ENCODE results near the gene GPR31. TPM values are rescaled to one million over a fixed set of nuclear protein-coding genes. Genes with fewer than 3 reads are reported as not detected.
"Not testable (repeated sequence)": the region's sequence is repeated elsewhere in the genome, so short reads cannot be mapped to it uniquely, and the experiment has no call there.

The GPR31 gene
- total and polyA plus RNA-seq, 2 donors (not counting 3 experiments of a cell fraction or from before 2014, with no cell fraction given): not detected

- H3K9me1 ChIP-seq (replicated peaks; ENCODE audit: control insufficient read depth, extremely low read depth, insufficient read depth, low read length); BruUV-seq (replicated peaks); dilution Hi-C loops (cut with MboI; ENCODE audit: extremely low pct_ligation_motif_present, low sequenced_read_pairs); CTCF ChIA-PET; H3K79me2 ChIP-seq (ENCODE audit: control insufficient read depth, insufficient read depth, low read length); DNase-seq (ENCODE audit: low read depth, low spot score); H3K9ac ChIP-seq (replicated peaks; ENCODE audit: extremely low read depth, insufficient read depth, low read length); H3K27me3 ChIP-seq (ENCODE audit: control insufficient read depth in 2 of 2, insufficient read depth in 2 of 2, low read length in 2 of 2); H2AFZ ChIP-seq (ENCODE audit: low read depth, low read length); H3K4me2 ChIP-seq (ENCODE audit: insufficient read depth, low read length); H3K27ac ChIP-seq (ENCODE audit: insufficient read depth, low read depth, low read length); POLR2A ChIA-PET; H4K20me1 ChIP-seq (replicated peaks; ENCODE audit: control insufficient read depth, extremely low read depth, insufficient read depth, low read length); FAIRE-seq; H3K4me3 ChIP-seq (replicated peaks in 1 of 3; ENCODE audit: insufficient read depth in 1 of 3, low read depth in 1 of 3, low read length in 3 of 3); intact Hi-C loops (cut with micrococcal nuclease); H3K9me3 ChIP-seq (replicated peaks; ENCODE audit: control insufficient read depth, insufficient read depth, low read length); H3K4me1 ChIP-seq (ENCODE audit: control insufficient read depth, extremely low read depth, insufficient read depth, low read length); H3K36me3 ChIP-seq (ENCODE audit: control insufficient read depth in 2 of 2, extremely low read depth in 1 of 2, insufficient read depth in 2 of 2, low read length in 2 of 2): not testable (repeated sequence)
Measured at GRCh38 chr6:167193515-167194125, 35.8 kb upstream of the GPR31 start.

GRCh38 chr6:167191043-167191583 is 33.3 kb upstream of the GPR31 start:
- H3K36me3 ChIP-seq (ENCODE audit: control insufficient read depth in 2 of 2, extremely low read depth in 1 of 2, insufficient read depth in 2 of 2, low read length in 2 of 2); FAIRE-seq; H4K20me1 ChIP-seq (replicated peaks; ENCODE audit: control insufficient read depth, extremely low read depth, insufficient read depth, low read length); H3K4me1 ChIP-seq (ENCODE audit: control insufficient read depth, extremely low read depth, insufficient read depth, low read length); H3K4me3 ChIP-seq (replicated peaks in 1 of 3; ENCODE audit: insufficient read depth in 1 of 3, low read depth in 1 of 3, low read length in 3 of 3); H2AFZ ChIP-seq (ENCODE audit: low read depth, low read length); H3K27me3 ChIP-seq (ENCODE audit: control insufficient read depth in 2 of 2, insufficient read depth in 2 of 2, low read length in 2 of 2); H3K27ac ChIP-seq (ENCODE audit: insufficient read depth, low read depth, low read length); H3K9me1 ChIP-seq (replicated peaks; ENCODE audit: control insufficient read depth, extremely low read depth, insufficient read depth, low read length); H3K9me3 ChIP-seq (replicated peaks; ENCODE audit: control insufficient read depth, insufficient read depth, low read length); H3K79me2 ChIP-seq (ENCODE audit: control insufficient read depth, insufficient read depth, low read length); H3K9ac ChIP-seq (replicated peaks; ENCODE audit: extremely low read depth, insufficient read depth, low read length); DNase-seq (ENCODE audit: low read depth, low spot score); BruUV-seq (replicated peaks); POLR2A ChIA-PET; H3K4me2 ChIP-seq (ENCODE audit: insufficient read depth, low read length); dilution Hi-C loops (cut with MboI; ENCODE audit: extremely low pct_ligation_motif_present, low sequenced_read_pairs); intact Hi-C loops (cut with micrococcal nuclease): not testable (repeated sequence)
- CTCF ChIA-PET: interaction anchor here (1.2 kb wide), 1 partner anchor 160 kb away, joined by 3 read pairs; no protein-coding TSS in a partner anchor

- H3K9me1 ChIP-seq (replicated peaks; ENCODE audit: control insufficient read depth, extremely low read depth, insufficient read depth, low read length); H3K36me3 ChIP-seq (ENCODE audit: control insufficient read depth in 2 of 2, extremely low read depth in 1 of 2, insufficient read depth in 2 of 2, low read length in 2 of 2); H3K4me3 ChIP-seq (replicated peaks in 1 of 3; ENCODE audit: insufficient read depth in 1 of 3, low read depth in 1 of 3, low read length in 3 of 3); BruUV-seq (replicated peaks); intact Hi-C loops (cut with micrococcal nuclease); POLR2A ChIA-PET; FAIRE-seq; H3K9ac ChIP-seq (replicated peaks; ENCODE audit: extremely low read depth, insufficient read depth, low read length); dilution Hi-C loops (cut with MboI; ENCODE audit: extremely low pct_ligation_motif_present, low sequenced_read_pairs); H3K79me2 ChIP-seq (ENCODE audit: control insufficient read depth, insufficient read depth, low read length); H3K27ac ChIP-seq (ENCODE audit: insufficient read depth, low read depth, low read length); DNase-seq (ENCODE audit: low read depth, low spot score); H3K4me2 ChIP-seq (ENCODE audit: insufficient read depth, low read length); H2AFZ ChIP-seq (ENCODE audit: low read depth, low read length); H4K20me1 ChIP-seq (replicated peaks; ENCODE audit: control insufficient read depth, extremely low read depth, insufficient read depth, low read length); CTCF ChIA-PET; H3K9me3 ChIP-seq (replicated peaks; ENCODE audit: control insufficient read depth, insufficient read depth, low read length); H3K4me1 ChIP-seq (ENCODE audit: control insufficient read depth, extremely low read depth, insufficient read depth, low read length); H3K27me3 ChIP-seq (ENCODE audit: control insufficient read depth in 2 of 2, insufficient read depth in 2 of 2, low read length in 2 of 2): not testable (repeated sequence)
Measured at GRCh38 chr6:167187275-167187674, 29.5 kb upstream of the GPR31 start.

- H3K9me1 ChIP-seq (replicated peaks; ENCODE audit: control insufficient read depth, extremely low read depth, insufficient read depth, low read length); H3K4me2 ChIP-seq (ENCODE audit: insufficient read depth, low read length); H3K27ac ChIP-seq (ENCODE audit: insufficient read depth, low read depth, low read length); FAIRE-seq; H4K20me1 ChIP-seq (replicated peaks; ENCODE audit: control insufficient read depth, extremely low read depth, insufficient read depth, low read length); CTCF ChIA-PET; H3K79me2 ChIP-seq (ENCODE audit: control insufficient read depth, insufficient read depth, low read length); dilution Hi-C loops (cut with MboI; ENCODE audit: extremely low pct_ligation_motif_present, low sequenced_read_pairs); H3K36me3 ChIP-seq (ENCODE audit: control insufficient read depth in 2 of 2, extremely low read depth in 1 of 2, insufficient read depth in 2 of 2, low read length in 2 of 2); H3K4me1 ChIP-seq (ENCODE audit: control insufficient read depth, extremely low read depth, insufficient read depth, low read length); H3K9ac ChIP-seq (replicated peaks; ENCODE audit: extremely low read depth, insufficient read depth, low read length); intact Hi-C loops (cut with micrococcal nuclease); DNase-seq (ENCODE audit: low read depth, low spot score); H2AFZ ChIP-seq (ENCODE audit: low read depth, low read length); H3K9me3 ChIP-seq (replicated peaks; ENCODE audit: control insufficient read depth, insufficient read depth, low read length); H3K27me3 ChIP-seq (ENCODE audit: control insufficient read depth in 2 of 2, insufficient read depth in 2 of 2, low read length in 2 of 2); BruUV-seq (replicated peaks); POLR2A ChIA-PET; H3K4me3 ChIP-seq (replicated peaks in 1 of 3; ENCODE audit: insufficient read depth in 1 of 3, low read depth in 1 of 3, low read length in 3 of 3): not testable (repeated sequence)
Measured at GRCh38 chr6:167185101-167185500, 27.3 kb upstream of the GPR31 start.
